HG02642 (cell line): ENCODE data around the gene CCDC57.
A peak's percentile ranks its signal among the peaks of the same experiment; 100 is the strongest.
"Not testable (repeated sequence)": the region's sequence is repeated elsewhere in the genome, so short reads cannot be mapped to it uniquely, and the experiment has no call there.

Experiments
- ATAC-seq: cut with Tn5 transposase; IDR thresholded peaks from one replicate; pipeline ENCODE4 v1.9.1; 2021; ENCODE audit warnings: mild to moderate bottlenecking; ENCODE audit not compliant: unreplicated experiment, poor library complexity

CCDC57 gene

GRCh38 chr17:82158825-82159224, 53.8 kb downstream of the CCDC57 start:
- ATAC-seq, result no peak

- no peak for ATAC-seq
Observed at GRCh38 chr17:82157046-82158035, 55.3 kb downstream of the CCDC57 start.

GRCh38 chr17:82156284-82156925, 56.2 kb downstream of the CCDC57 start:
- ATAC-seq, result no peak

- ATAC-seq, result no peak
Observed at GRCh38 chr17:82155606-82156005, 57.0 kb downstream of the CCDC57 start.

GRCh38 chr17:82154881-82155331, 57.7 kb downstream of the CCDC57 start:
- no peak for ATAC-seq

GRCh38 chr17:82153745-82154375, 58.8 kb downstream of the CCDC57 start:
- peak; percentile 59 for ATAC-seq

GRCh38 chr17:82153295-82153691, 59.3 kb downstream of the CCDC57 start:
- ATAC-seq, result no peak

- ATAC-seq, result no peak
Observed at GRCh38 chr17:82152556-82153294, 59.9 kb downstream of the CCDC57 start.

GRCh38 chr17:82152114-82152513, 60.5 kb downstream of the CCDC57 start:
- no peak for ATAC-seq

- no peak for ATAC-seq
Observed at GRCh38 chr17:82151106-82151957, 61.3 kb downstream of the CCDC57 start.

- ATAC-seq, result no peak
Observed at GRCh38 chr17:82149401-82150099, 63.1 kb downstream of the CCDC57 start.

- no peak for ATAC-seq
Observed at GRCh38 chr17:82148997-82149396, 63.6 kb downstream of the CCDC57 start.

GRCh38 chr17:82148011-82148410, 64.6 kb downstream of the CCDC57 start:
- ATAC-seq, result no peak

- no peak for ATAC-seq
Observed at GRCh38 chr17:82146663-82147654, 65.7 kb downstream of the CCDC57 start.

GRCh38 chr17:82145550-82146155, 67.0 kb downstream of the CCDC57 start:
- no peak for ATAC-seq

- no peak for ATAC-seq
Observed at GRCh38 chr17:82143333-82143732, 69.3 kb downstream of the CCDC57 start.

- ATAC-seq, result not testable (repeated sequence)
Observed at GRCh38 chr17:82139961-82140360, 72.7 kb downstream of the CCDC57 start.
